Panc1 (cell line): ENCODE measurements around the gene F13B. TPM values are rescaled to one million over a fixed set of nuclear protein-coding genes. Genes with fewer than 3 reads are reported as not detected.
"Not testable (repeated sequence)": the region's sequence is repeated elsewhere in the genome, so short reads cannot be mapped to it uniquely, and the experiment has no call there.

Experiments
- ATAC-seq: fragments of 200-7000 bp; cut with Tn5 transposase; 2 replicates; pipeline ENCODE4 v1.9.1; 2020; ENCODE audit warnings: mild to moderate bottlenecking, moderate library complexity
- BruUV-seq: library from RNA; stranded (reverse); fragments of 400-500 nt; replicated peaks from 2 replicates; lab custom pipeline; 2021; lab: Mats Ljungman, UMichigan
- CTCF ChIA-PET: fragments of 300-600 bp; sonication (Branson Sonifier 250); formaldehyde crosslinking; loops from one replicate; lab custom pipeline; 2022; ENCODE audit warnings: antibody characterized with exemption; lab: Charles Lee
- POLR2A ChIA-PET: fragments of 300-600 bp; sonication (Branson Sonifier 250); formaldehyde crosslinking; loops from one replicate; lab custom pipeline; 2022; ENCODE audit warnings: antibody characterized with exemption; lab: Charles Lee
- DNase-seq: peaks from one replicate; pipeline ENCODE4 v3.0.0-alpha.2; 2010; ENCODE audit warnings: low read depth, low spot score
- H3K27ac ChIP-seq: 2 replicates; pipeline ENCODE4 v1.5.1; 2011; ENCODE audit warnings: mild to moderate bottlenecking, low read length, inconsistent platforms
- H3K27me3 ChIP-seq: fragments of 200-500 bp; sonication (Bioruptor generic); 2 replicates; pipeline ENCODE4 v1.6.0; 2014; ENCODE audit warnings: low read length, inconsistent platforms; ENCODE audit not compliant: control insufficient read depth, insufficient read depth
- H3K36me3 ChIP-seq: fragments of 200-500 bp; sonication (Bioruptor generic); 2 replicates; pipeline ENCODE4 v1.5.1; 2014; ENCODE audit warnings: inconsistent platforms, mild to moderate bottlenecking, low read length, moderate library complexity; ENCODE audit not compliant: control insufficient read depth, insufficient read depth
- H3K4me1 ChIP-seq: 2 replicates; pipeline ENCODE4 v1.5.1; 2011; ENCODE audit warnings: inconsistent platforms, mild to moderate bottlenecking, low read length, moderate library complexity; ENCODE audit not compliant: control insufficient read depth, insufficient read depth
- H3K4me3 ChIP-seq, 2 experiments: 2 replicates each; pipeline ENCODE4 v1.5.1; 2011 to 2012; ENCODE audit warnings: low read depth in 2 of 2, low read length in 2 of 2, mild to moderate bottlenecking in 2 of 2, inconsistent platforms in 1 of 2, moderate library complexity in 1 of 2
- H3K9me3 ChIP-seq: fragments of 200-500 bp; sonication (Bioruptor generic); 2 replicates; pipeline ENCODE4 v1.5.1; 2014; ENCODE audit warnings: low read depth, mild to moderate bottlenecking, inconsistent platforms, low read length, moderate library complexity; ENCODE audit not compliant: control insufficient read depth, insufficient read depth
- in situ Hi-C: cut with HindIII; loops from 2 replicates; pipeline ENCODE4 v1.10.0; 2016; ENCODE audit warnings: low sequenced_read_pairs, low pct_unique_long_range_greater_than_20kb
- intact Hi-C: fragments of 100-400 bp; cut with micrococcal nuclease; formaldehyde crosslinking; loops from one replicate; pipeline ENCODE4 v1.10.0; 2022; ENCODE audit not compliant: unreplicated experiment
- total RNA-seq: library from RNA; stranded (reverse); gene quantifications from one replicate; pipeline ENCODE4 v1.2.1, GENCODE V29; 2021; ENCODE audit not compliant: unreplicated experiment

Gene F13B
- total RNA-seq, 1 experiment from 2014 or later: not detected

GRCh38 chr1:196991919-196992651, 75.0 kb downstream of the F13B start:
- H3K27ac ChIP-seq, CTCF ChIA-PET, H3K36me3 ChIP-seq, H3K27me3 ChIP-seq, ATAC-seq, in situ Hi-C loops, H3K4me3 ChIP-seq, intact Hi-C loops, DNase-seq, BruUV-seq, H3K4me1 ChIP-seq, POLR2A ChIA-PET, H3K9me3 ChIP-seq: not testable (repeated sequence)

Other genes with a start within 250 kb of the F13B start
- 0.23 TPM for gene CFHR1, start 247.5 kb downstream of the F13B start, total RNA-seq
- not detected for gene CFHR4, start 179.2 kb downstream of the F13B start, total RNA-seq
- gene CFHR2, start 123.5 kb downstream of the F13B start, total RNA-seq: not detected
- not detected for gene CFHR5, start 89.7 kb downstream of the F13B start, total RNA-seq
- gene ASPM, start 79.4 kb upstream of the F13B start, total RNA-seq: 26.9 TPM
- 13.5 TPM for gene ZBTB41, start 134.0 kb upstream of the F13B start, total RNA-seq
- not detected for gene CRB1, start 201.0 kb upstream of the F13B start, total RNA-seq